H9 (cell line): Measurements from ENCODE around the gene HLA-DPB1. TPM values are rescaled to one million over a fixed set of nuclear protein-coding genes. Genes with fewer than 3 reads are reported as not detected.

ENCODE experiments used
- DNase-seq: peaks from one replicate; pipeline ENCODE4 v3.0.0-alpha.2; 2017
- H2AFZ ChIP-seq: one replicate; pipeline ENCODE4 v1.6.1; 2013; ENCODE audit warnings: mild to moderate bottlenecking, low read length, control low read depth, moderate library complexity
- H2AK5ac ChIP-seq: 2 replicates; pipeline ENCODE4 v1.6.1; 2013; ENCODE audit warnings: low read length, control low read depth, mixed read lengths; ENCODE audit not compliant: insufficient read length
- H2BK120ac ChIP-seq: one replicate; pipeline ENCODE4 v1.6.1; 2013; ENCODE audit warnings: low read depth, mild to moderate bottlenecking, low read length, control low read depth, inconsistent platforms; ENCODE audit not compliant: poor library complexity, severe bottlenecking
- H2BK12ac ChIP-seq: 2 replicates; pipeline ENCODE4 v1.6.1; 2013; ENCODE audit warnings: low read length, control low read depth, mixed read lengths, low read depth; ENCODE audit not compliant: insufficient read length
- H2BK15ac ChIP-seq: 2 replicates; pipeline ENCODE4 v1.6.1; 2013; ENCODE audit warnings: low read depth, low read length, control low read depth
- H2BK20ac ChIP-seq: one replicate; pipeline ENCODE4 v1.6.1; 2013; ENCODE audit warnings: low read depth, mild to moderate bottlenecking, low read length, control low read depth, inconsistent platforms; ENCODE audit not compliant: poor library complexity, severe bottlenecking
- H2BK5ac ChIP-seq: 2 replicates; pipeline ENCODE4 v1.6.1; 2013; ENCODE audit warnings: low read length, control low read depth, mixed read lengths; ENCODE audit not compliant: insufficient read length
- H3K14ac ChIP-seq: 2 replicates; pipeline ENCODE4 v1.6.1; 2013; ENCODE audit warnings: low read length, control low read depth; ENCODE audit not compliant: insufficient read depth
- H3K18ac ChIP-seq: 2 replicates; pipeline ENCODE4 v1.6.1; 2013; ENCODE audit warnings: low read depth, mild to moderate bottlenecking, mixed read lengths, low read length, control low read depth; ENCODE audit not compliant: insufficient read length
- H3K23ac ChIP-seq: 2 replicates; pipeline ENCODE4 v1.6.1; 2013; ENCODE audit warnings: low read length, control low read depth, mixed read lengths, low read depth; ENCODE audit not compliant: insufficient read length
- H3K23me2 ChIP-seq: 2 replicates; pipeline ENCODE4 v1.6.1; 2013; ENCODE audit warnings: low read depth, mild to moderate bottlenecking, mixed read lengths, low read length, control low read depth; ENCODE audit not compliant: insufficient read length, poor library complexity, severe bottlenecking
- H3K27ac ChIP-seq: 2 replicates; pipeline ENCODE4 v1.5.1; 2013; ENCODE audit warnings: low read length, control low read depth, mixed read lengths, low read depth; ENCODE audit not compliant: insufficient read length
- H3K27me3 ChIP-seq: 2 replicates; pipeline ENCODE4 v1.6.1; 2013; ENCODE audit warnings: low read length, control low read depth, inconsistent platforms; ENCODE audit not compliant: insufficient read depth
- H3K4ac ChIP-seq: 2 replicates; pipeline ENCODE4 v1.6.1; 2013; ENCODE audit warnings: low read depth, mild to moderate bottlenecking, control low read depth, inconsistent platforms, low read length, moderate library complexity
- H3K4me1 ChIP-seq: 2 replicates; pipeline ENCODE4 v1.6.1; 2013; ENCODE audit warnings: low read length, control low read depth, inconsistent platforms; ENCODE audit not compliant: insufficient read depth
- H3K4me2 ChIP-seq: 2 replicates; pipeline ENCODE4 v1.6.1; 2013; ENCODE audit warnings: low read length, control low read depth, mixed read lengths; ENCODE audit not compliant: insufficient read length, insufficient read depth
- H3K56ac ChIP-seq: 2 replicates; pipeline ENCODE4 v1.6.1; 2013; ENCODE audit warnings: low read depth, mild to moderate bottlenecking, mixed read lengths, low read length, control low read depth; ENCODE audit not compliant: insufficient read length
- H3K79me1 ChIP-seq: 2 replicates; pipeline ENCODE4 v1.6.1; 2013; ENCODE audit warnings: low read depth, mild to moderate bottlenecking, moderate library complexity, low read length, control low read depth, inconsistent platforms; ENCODE audit not compliant: insufficient read depth, poor library complexity, severe bottlenecking
- H3K79me2 ChIP-seq: 2 replicates; pipeline ENCODE4 v1.6.1; 2013; ENCODE audit warnings: low read length, control low read depth, inconsistent platforms; ENCODE audit not compliant: insufficient read depth
- H3K9ac ChIP-seq: 2 replicates; pipeline ENCODE4 v1.6.1; 2013; ENCODE audit warnings: low read length, control low read depth, mixed read lengths; ENCODE audit not compliant: insufficient read length; ENCODE audit errors: extremely low read depth
- H3K9me3 ChIP-seq: one replicate; pipeline ENCODE4 v1.6.1; 2013; ENCODE audit warnings: low read depth, low read length, inconsistent platforms; ENCODE audit not compliant: control insufficient read depth
- H3T11ph ChIP-seq: one replicate; pipeline ENCODE4 v1.6.1; 2013; ENCODE audit warnings: mild to moderate bottlenecking, low read length, control low read depth, inconsistent platforms
- H4K20me1 ChIP-seq: one replicate; pipeline ENCODE4 v1.6.1; 2013; ENCODE audit not compliant: control insufficient read depth, insufficient read length, insufficient read depth
- H4K5ac ChIP-seq: 2 replicates; pipeline ENCODE4 v1.6.1; 2013; ENCODE audit warnings: low read depth, mild to moderate bottlenecking, mixed read lengths, low read length, control low read depth; ENCODE audit not compliant: insufficient read length
- H4K8ac ChIP-seq: replicated peaks from 2 replicates; pipeline ENCODE4 v1.6.1; 2013; ENCODE audit warnings: low read length, control low read depth, mixed read lengths, low read depth; ENCODE audit not compliant: insufficient read length
- H4K91ac ChIP-seq: 2 replicates; pipeline ENCODE4 v1.6.1; 2013; ENCODE audit warnings: low read depth, mild to moderate bottlenecking, moderate library complexity, mixed read lengths, low read length, control low read depth; ENCODE audit not compliant: insufficient read length
- H3K27ac Mint-ChIP-seq, 3 experiments: 2 replicates in 2 of 3; 3 replicates in 1 of 3; pipeline ENCODE4 v1.8.0; 2020 to 2021; ENCODE audit warnings: mixed read lengths in 3 of 3, mild to moderate bottlenecking in 1 of 3, moderate library complexity in 1 of 3
- H3K27me3 Mint-ChIP-seq: 2 replicates; pipeline ENCODE4 v1.8.0; 2021; ENCODE audit warnings: low read depth, mild to moderate bottlenecking, moderate library complexity, mixed read lengths
- H3K36me3 Mint-ChIP-seq, 3 experiments: 2 replicates in 2 of 3; 3 replicates in 1 of 3; pipeline ENCODE4 v1.8.0; 2020 to 2021; ENCODE audit warnings: low read depth in 3 of 3, mixed read lengths in 3 of 3; ENCODE audit not compliant: insufficient read depth in 1 of 3
- H3K4me1 Mint-ChIP-seq, 2 experiments: 2 replicates each; pipeline ENCODE4 v1.8.0; 2020; ENCODE audit warnings: mixed read lengths in 2 of 2
- H3K4me3 Mint-ChIP-seq, 2 experiments: 2 replicates in 1 of 2; 3 replicates in 1 of 2; pipeline ENCODE4 v1.8.0; 2020 to 2021; ENCODE audit warnings: mild to moderate bottlenecking in 2 of 2, mixed read lengths in 2 of 2, moderate library complexity in 1 of 2
- H3K9me3 Mint-ChIP-seq, 2 experiments: 2 replicates in 1 of 2; 3 replicates in 1 of 2; pipeline ENCODE4 v1.8.0; 2020; ENCODE audit warnings: mild to moderate bottlenecking in 2 of 2, mixed read lengths in 2 of 2, moderate library complexity in 1 of 2
- CTCF ChIP-seq: fragments of 200-600 bp; sonication (generic); conservative IDR thresholded peaks from 3 replicates; pipeline ENCODE4 v1.8.0; 2021; ENCODE audit warnings: antibody characterized with exemption, mild to moderate bottlenecking
- WGBS: extraction: QIAGEN DNeasy Blood & Tissue Kit; methylation state at CpG from one replicate; pipeline ENCODE4 v1.1.7; 2013; ENCODE audit warnings: missing lambda C conversion rate, low lambda C conversion rate, mixed read lengths; ENCODE audit not compliant: insufficient read length; ENCODE audit errors: extremely low coverage; 5-methylcytosine and 5-hydroxymethylcytosine counted together
- total RNA-seq: library from RNA; stranded (reverse); gene quantifications from 2 replicates; pipeline ENCODE4 v1.2.1, GENCODE V29; 2021

HLA-DPB1 gene
- total RNA-seq, 1 experiment from 2014 or later = 23.6 TPM

GRCh38 chr6:33126101-33126714 is 50.4 kb downstream of the HLA-DPB1 start:
- Histone ChIP-seq H3K23me2 (no peaks in the 10 kb centered on the region), H2BK12ac (no peak overlapping the region), H4K91ac (no peak overlapping the region), H3K23ac (no peak overlapping the region), H3K56ac (no peak overlapping the region), H3K27ac (no peak overlapping the region), H2BK5ac (no peak overlapping the region), H3K79me2 (peaks cover 9% of the 10 kb centered on the region; the same call in 1 of the 2 replicates), H3K79me1 (peaks cover 6% of the 10 kb centered on the region), H2AK5ac (no peak overlapping the region), H3K14ac (no peak overlapping the region), H4K20me1 (no peaks in the 10 kb centered on the region), H3K18ac (no peak overlapping the region), H3K27me3 (no peaks in the 10 kb centered on the region), H3T11ph (no peak overlapping the region), H3K4me2 (no peak overlapping the region), H2BK20ac (no peak overlapping the region), H4K8ac (no peak overlapping the region), H3K4me1 (peaks cover 2% of the 10 kb centered on the region; the same call in 1 of the 2 replicates), H4K5ac (no peak overlapping the region), H2BK15ac (no peak overlapping the region), H2AFZ (no peak overlapping the region), H3K9ac (no peak overlapping the region), H3K4ac (no peak overlapping the region), H2BK120ac (no peak overlapping the region), H3K9me3 (peaks cover 7% of the 10 kb centered on the region)
- Mint-ChIP-seq H3K27me3 (peaks cover 1% of the 10 kb centered on the region; the same call in 1 of the 2 replicates), H3K27ac (peak overlapping the region in 2 of 3 experiments; percentile 12 to 51; a peak in 2 of 7 replicates), H3K36me3 (peaks cover 32 to 62% (median 47%) of the 10 kb centered on the region in 3 experiments), H3K4me1 (peaks cover 41 to 45% of the 10 kb centered on the region in 2 experiments), H3K9me3 (peaks cover 16 to 21% of the 10 kb centered on the region in 2 experiments), H3K4me3 (no peak overlapping the region)
- whole genome bisulfite sequencing = no CpG with 5 or more reads among the region's 5 CpGs
- peak; percentile 90 for TF ChIP-seq CTCF
- peak; percentile 73 for DNase-seq
